Adrenal gland (tissue), 12 donors: ENCODE data around the gene OSBPL2. TPM values are rescaled to one million over a fixed set of nuclear protein-coding genes. Genes with fewer than 3 reads are reported as not detected.

Experiments
- DNase-seq, 7 donors: peaks; one replicate each; pipeline ENCODE4 v3.0.0-alpha.2; 2019 to 2020
- H3K27ac ChIP-seq, 5 donors: fragments of 200-600 bp; sonication (generic) in 4 of 5; 1 replicate in 3 of 5; 2 replicates in 2 of 5; pipeline versions ENCODE4 v1.5.1 to v1.8.0; 2016 to 2020; ENCODE audit warnings: mild to moderate bottlenecking in 1 of 5
- H3K27me3 ChIP-seq: fragments of 200-600 bp; 2 replicates; pipeline ENCODE4 v1.8.0; 2021
- H3K36me3 ChIP-seq, 2 donors: fragments of 200-600 bp; replicated peaks in 1 of 2; 1 replicate in 1 of 2; 2 replicates in 1 of 2; pipeline versions ENCODE4 v1.5.1 to v1.8.0; 2018 to 2022
- H3K4me1 ChIP-seq, 2 donors: fragments of 200-600 bp; replicated peaks in 1 of 2; 1 replicate in 1 of 2; 2 replicates in 1 of 2; pipeline versions ENCODE4 v1.5.1 to v1.8.0; 2018 to 2021
- H3K4me3 ChIP-seq, 4 donors: fragments of 200-600 bp; sonication (generic) in 3 of 4; one replicate each; pipeline ENCODE4 v1.5.1; 2016 to 2018
- H3K9me3 ChIP-seq, 3 donors: fragments of 200-600 bp; sonication (generic) in 1 of 3; replicated peaks in 1 of 3; 1 replicate in 2 of 3; 2 replicates in 1 of 3; pipeline versions ENCODE4 v1.5.1 to v1.8.0; 2016 to 2021
- POLR2A ChIP-seq, 2 donors: fragments of 450-650 bp; IDR thresholded peaks; one replicate each; pipeline ENCODE4 v1.6.1; 2017; ENCODE audit warnings: antibody characterized with exemption in 2 of 2, mild to moderate bottlenecking in 2 of 2, moderate library complexity in 1 of 2
- whole genome bisulfite sequencing, 4 donors: extraction: QIAGEN DNeasy Blood & Tissue Kit in 2 of 4; methylation state at CpG; one replicate each; pipeline versions ENCODE4 v1.1.5 to v1.1.7; 2013 to 2017; 5-methylcytosine and 5-hydroxymethylcytosine counted together
- intact Hi-C, 2 donors: fragments of 100-400 bp; cut with DNase I; formaldehyde crosslinking; loops; one replicate each; pipeline versions ENCODE4 v1.14.1 to v1.15.0; 2022 to 2023
- polyA plus RNA-seq, 3 donors: library from polyadenylated mRNA; stranded (reverse); fragments of 200-250 nt in 2 of 3; fragments of 350-450 nt in 1 of 3; fragmentation: Illumina TruSeq in 1 of 3; extraction: RNeasy Lipid Tissue Mini Kit (QIAGEN cat#74804) in 1 of 3; gene quantifications; one replicate each; pipeline ENCODE4 v1.2.3, GENCODE V29; 2013 to 2014
- total RNA-seq, 9 donors: library from RNA; depleted of rRNA in 4 of 9; stranded (reverse); fragments of >200 nt in 4 of 9; fragments of 120-200 nt in 1 of 9; fragmentation: NEBNext Ultra II Directional in 1 of 9; extraction: Animal tissue kit (Norgen Biotek cat#: 25700) in 1 of 9; gene quantifications; one replicate each; pipeline versions ENCODE4 v1.1.0 to v1.2.4, GENCODE V29; 2013 to 2023
- TF ChIP-seq, protein P1 (sequence below), 6 experiments: fragments of 450-650 bp in 4 of 6; fragments of 200-600 bp in 2 of 6; sonication (generic) in 1 of 6; IDR thresholded peaks; 1 replicate in 5 of 6; 2 replicates in 1 of 6; pipeline versions ENCODE4 v1.5.1 to v1.8.0; 2016 to 2021; ENCODE audit warnings: antibody characterized with exemption in 6 of 6, mild to moderate bottlenecking in 2 of 6, moderate library complexity in 1 of 6
- donor health status: healthy with polysubstance abuse.
- donor health status: Bipolar disorder and iron deficiency.
- donor health status: DM: yes; HTN: yes; CAD: no.
- donor health status: DM: no; HTN: no; CAD: no.
- donor health status: DM: no; HTN: no; CAD: no.
- donor health status: DM: yes; HTN: yes; CAD: no.

OSBPL2 gene
- total and polyA plus RNA-seq, 12 donors = 13.8 to 96.7 (median 37.4) TPM

DNA sequence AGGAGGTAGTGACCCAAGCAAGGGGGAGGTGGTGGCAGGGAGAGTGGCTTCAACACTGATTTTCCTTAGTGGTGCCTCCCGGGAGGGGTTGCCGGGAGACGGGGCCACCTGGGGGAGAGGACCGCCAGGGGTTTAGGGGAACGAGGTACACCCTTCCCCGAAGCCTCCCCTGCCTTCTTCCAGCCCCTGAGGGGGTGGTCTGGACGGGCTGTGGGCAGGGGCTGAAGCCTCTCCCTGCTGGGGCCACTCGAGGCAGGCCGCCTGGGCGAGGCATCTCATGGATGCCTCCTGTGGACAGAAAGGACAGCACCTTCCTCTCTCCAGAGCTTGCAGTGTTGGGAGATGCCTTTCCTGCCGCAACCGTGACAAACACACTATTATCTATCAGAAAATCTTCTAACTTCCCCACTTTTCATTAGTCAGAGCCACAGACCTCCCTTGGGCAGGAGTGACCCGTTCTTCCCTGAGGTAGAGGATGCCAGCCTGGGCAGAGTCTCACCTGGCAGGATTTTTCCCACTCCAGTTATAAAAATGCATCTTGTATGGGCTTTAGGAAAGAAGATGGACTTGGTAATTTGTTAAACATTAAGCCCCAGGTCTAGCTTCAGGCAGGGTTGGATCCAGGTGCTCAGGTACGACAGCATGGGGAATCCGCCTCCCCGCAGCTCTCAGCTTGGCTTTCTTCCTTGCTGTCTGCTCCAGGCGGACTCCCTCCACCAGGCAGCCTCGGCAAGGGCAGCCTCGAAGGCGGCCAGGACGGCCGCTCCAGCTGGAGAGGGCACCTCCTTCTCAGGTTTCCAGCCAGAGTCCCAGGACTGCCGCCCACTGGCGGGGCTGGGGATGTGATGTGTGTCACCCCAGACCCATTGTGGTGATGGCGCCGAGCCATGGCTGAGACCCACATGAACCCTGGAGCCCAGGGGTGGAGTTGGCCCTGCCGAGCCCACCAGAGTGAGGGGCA lies 29.2 kb upstream of the OSBPL2 start:
- TF ChIP-seq, protein P1, sequence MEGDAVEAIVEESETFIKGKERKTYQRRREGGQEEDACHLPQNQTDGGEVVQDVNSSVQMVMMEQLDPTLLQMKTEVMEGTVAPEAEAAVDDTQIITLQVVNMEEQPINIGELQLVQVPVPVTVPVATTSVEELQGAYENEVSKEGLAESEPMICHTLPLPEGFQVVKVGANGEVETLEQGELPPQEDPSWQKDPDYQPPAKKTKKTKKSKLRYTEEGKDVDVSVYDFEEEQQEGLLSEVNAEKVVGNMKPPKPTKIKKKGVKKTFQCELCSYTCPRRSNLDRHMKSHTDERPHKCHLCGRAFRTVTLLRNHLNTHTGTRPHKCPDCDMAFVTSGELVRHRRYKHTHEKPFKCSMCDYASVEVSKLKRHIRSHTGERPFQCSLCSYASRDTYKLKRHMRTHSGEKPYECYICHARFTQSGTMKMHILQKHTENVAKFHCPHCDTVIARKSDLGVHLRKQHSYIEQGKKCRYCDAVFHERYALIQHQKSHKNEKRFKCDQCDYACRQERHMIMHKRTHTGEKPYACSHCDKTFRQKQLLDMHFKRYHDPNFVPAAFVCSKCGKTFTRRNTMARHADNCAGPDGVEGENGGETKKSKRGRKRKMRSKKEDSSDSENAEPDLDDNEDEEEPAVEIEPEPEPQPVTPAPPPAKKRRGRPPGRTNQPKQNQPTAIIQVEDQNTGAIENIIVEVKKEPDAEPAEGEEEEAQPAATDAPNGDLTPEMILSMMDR (IDR thresholded peaks at IDR 0.05) = peak in 1 of 6 experiments; percentile 7
- no peak for TF ChIP-seq POLR2A (IDR thresholded peaks at IDR 0.05)
- no peak overlapping the region for H3K27ac ChIP-seq
- intact Hi-C loops = no loop called here
- no peak overlapping the region for H3K4me3 ChIP-seq
- 33 to 48% (median 36%) methylated on average over 7 to 27 of the region's 27 CpGs for WGBS, 4 donors
- H3K27me3 ChIP-seq = peaks cover 8% of the 10 kb centered on the region
- H3K9me3 ChIP-seq = no peaks in the 10 kb centered on the region
- DNase-seq = peak in 3 of 7 donors; percentile 22 to 44 (median 32)
- H3K4me1 ChIP-seq = no peaks in the 10 kb centered on the region
- no peaks in the 10 kb centered on the region for H3K36me3 ChIP-seq

DNA sequence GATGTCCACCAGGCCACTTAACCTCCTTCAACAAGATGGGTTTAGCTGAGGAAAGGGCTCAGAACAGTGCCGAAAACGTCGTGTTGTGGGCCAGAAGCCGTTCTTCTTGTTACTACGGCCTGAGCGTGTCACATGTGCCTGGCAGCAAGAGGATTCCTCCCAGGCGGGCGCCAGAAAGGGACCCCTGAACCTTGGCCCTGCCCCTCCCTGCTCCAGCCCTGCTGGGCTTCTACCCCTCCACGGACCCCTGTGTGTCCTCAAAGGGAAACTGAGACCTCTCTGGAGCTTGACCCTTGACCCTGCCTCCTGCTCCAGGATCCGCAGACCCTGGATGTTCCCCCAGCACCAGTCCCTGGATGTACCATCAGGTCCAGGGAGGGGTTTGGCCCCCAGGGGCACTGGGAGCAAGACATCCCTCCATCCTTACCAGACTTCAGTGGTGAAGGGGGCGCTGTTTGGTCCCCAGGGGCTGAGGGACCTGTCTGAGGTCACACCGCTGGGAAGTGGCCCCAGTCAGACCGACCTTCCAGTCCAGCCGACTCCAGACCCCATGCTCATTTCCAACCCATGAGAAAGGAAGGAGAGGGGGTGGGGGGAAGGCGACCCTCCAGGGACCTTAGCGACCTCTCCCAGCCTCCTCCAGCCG lies 28.3 kb upstream of the OSBPL2 start:
- no peaks in the 10 kb centered on the region for H3K9me3 ChIP-seq
- 60 to 78% (median 68%) methylated on average over 1 to 17 of the region's 17 CpGs for WGBS, 4 donors
- no peak overlapping the region for H3K4me3 ChIP-seq
- no peak overlapping the region for H3K27ac ChIP-seq
- H3K4me1 ChIP-seq = no peaks in the 10 kb centered on the region
- intact Hi-C loops = no loop called here
- no peak for TF ChIP-seq POLR2A (IDR thresholded peaks at IDR 0.05)
- TF ChIP-seq, protein P1 (IDR thresholded peaks at IDR 0.05) = no peak
- DNase-seq = no peak
- H3K27me3 ChIP-seq = peaks cover 8% of the 10 kb centered on the region
- no peaks in the 10 kb centered on the region for H3K36me3 ChIP-seq

DNA sequence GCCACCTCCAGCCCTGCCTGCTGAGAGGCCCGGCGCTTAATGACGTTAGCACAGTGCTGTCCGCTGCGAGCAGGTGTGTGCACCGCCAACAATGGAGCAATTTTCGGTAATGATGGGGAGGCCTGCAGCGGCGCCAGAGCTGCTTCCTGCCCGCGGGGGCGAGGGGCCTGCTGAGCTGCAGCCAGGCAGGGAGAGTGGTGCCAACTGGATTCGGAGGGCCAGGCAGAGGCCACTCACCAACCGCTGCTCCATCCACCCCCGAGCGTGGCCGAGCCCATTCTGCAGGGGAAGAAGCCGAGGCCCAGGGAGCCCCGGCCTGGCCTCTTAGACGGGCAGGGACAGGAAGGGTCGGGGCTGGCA lies 27.8 kb upstream of the OSBPL2 start:
- intact Hi-C loops = no loop called here
- no peak overlapping the region for H3K27ac ChIP-seq
- H3K27me3 ChIP-seq = peaks cover 8% of the 10 kb centered on the region
- TF ChIP-seq, protein P1 (IDR thresholded peaks at IDR 0.05) = no peak
- no peak for TF ChIP-seq POLR2A (IDR thresholded peaks at IDR 0.05)
- WGBS, 4 donors = 50 to 67% (median 66%) methylated on average over 6 to 21 of the region's 21 CpGs; no CpG with 5 or more reads in 1 of the 4 donors
- no peak overlapping the region for H3K4me3 ChIP-seq
- no peak for DNase-seq
- no peaks in the 10 kb centered on the region for H3K9me3 ChIP-seq
- H3K4me1 ChIP-seq = no peaks in the 10 kb centered on the region
- H3K36me3 ChIP-seq = no peaks in the 10 kb centered on the region

DNA sequence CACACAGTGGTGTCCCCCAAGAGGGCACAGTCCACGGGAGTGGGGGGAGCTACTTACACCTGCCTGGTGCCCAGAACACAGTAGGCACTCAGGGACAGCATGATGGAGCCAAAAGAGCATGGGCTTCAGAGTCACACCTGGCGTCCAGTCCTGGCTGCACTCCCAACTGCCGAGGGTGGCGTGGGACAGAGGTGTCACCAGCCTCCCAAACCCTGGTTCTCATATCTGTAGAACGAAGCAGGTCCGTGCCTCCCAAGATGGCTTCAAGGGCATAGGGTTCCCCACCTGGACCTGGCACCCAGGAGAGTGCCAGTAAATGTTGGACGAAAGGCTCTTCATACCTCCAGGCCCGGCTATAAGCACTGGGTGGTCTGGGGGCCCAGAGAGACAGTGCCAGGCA lies 27.1 kb upstream of the OSBPL2 start:
- intact Hi-C loops = no loop called here

More for the DNA sequence above, 27.1 kb upstream of the OSBPL2 start:
- TF ChIP-seq, protein P1 (IDR thresholded peaks at IDR 0.05) = no peak
- TF ChIP-seq POLR2A (IDR thresholded peaks at IDR 0.05) = no peak
- no peak for DNase-seq
- peaks cover 12% of the 10 kb centered on the region for H3K27me3 ChIP-seq
- H3K9me3 ChIP-seq = no peaks in the 10 kb centered on the region
- WGBS, 4 donors = 69 to 88% (median 84%) methylated on average over 7 to 8 of the region's 8 CpGs
- H3K4me3 ChIP-seq = no peak overlapping the region
- no peak overlapping the region for H3K27ac ChIP-seq
- H3K36me3 ChIP-seq = no peaks in the 10 kb centered on the region
- H3K4me1 ChIP-seq = no peaks in the 10 kb centered on the region
